Endothelial cell of umbilical vein (primary cell): ENCODE results near the gene PLA2G15. TPM values are rescaled to one million over a fixed set of nuclear protein-coding genes. Genes with fewer than 3 reads are reported as not detected.

Experiments used
- BruUV-seq: library from RNA; stranded (reverse); fragments of 400-500 nt; replicated peaks from 2 replicates; lab custom pipeline; 2021; lab: Mats Ljungman, UMichigan
- CTCF ChIA-PET: fragments of 300-600, 350-600 bp; sonication (Branson Sonifier 250); formaldehyde crosslinking; loops from one replicate; lab custom pipeline; 2021; ENCODE audit warnings: antibody characterized with exemption, inconsistent platforms; lab: Charles Lee
- POLR2A ChIA-PET: fragments of 300-600, 350-600 bp; sonication (Branson Sonifier 250); formaldehyde crosslinking; loops from one replicate; lab custom pipeline; 2021; ENCODE audit warnings: antibody characterized with exemption, inconsistent platforms; lab: Charles Lee
- DNase-seq: peaks from one replicate; pipeline ENCODE4 v3.0.0-alpha.2; 2011; ENCODE audit warnings: low read depth, low spot score
- FAIRE-seq: peaks from 2 replicates; lab custom pipeline; 2011; peaks lifted over from hg19 to GRCh38; lab: Jason Lieb, UNC
- H2AFZ ChIP-seq: 2 replicates; pipeline ENCODE4 v1.6.0; 2012; ENCODE audit warnings: low read depth, low read length, control low read depth, inconsistent platforms
- H3K27ac ChIP-seq: 2 replicates; pipeline ENCODE4 v1.5.1; 2011; ENCODE audit warnings: low read depth, mild to moderate bottlenecking, control low read depth, low read length, moderate library complexity; ENCODE audit not compliant: insufficient read depth
- H3K27me3 ChIP-seq, 2 experiments: 2 replicates each; pipeline versions ENCODE4 v1.6.0 to v1.6.1; 2011; ENCODE audit warnings: low read length in 2 of 2, mixed read lengths in 1 of 2; ENCODE audit not compliant: control insufficient read depth in 2 of 2, insufficient read depth in 2 of 2
- H3K36me3 ChIP-seq, 2 experiments: 2 replicates in 1 of 2; 3 replicates in 1 of 2; pipeline ENCODE4 v1.5.1; 2011; ENCODE audit warnings: low read length in 2 of 2, mild to moderate bottlenecking in 1 of 2, moderate library complexity in 1 of 2; ENCODE audit not compliant: control insufficient read depth in 2 of 2, insufficient read depth in 2 of 2; ENCODE audit errors: extremely low read depth in 1 of 2
- H3K4me1 ChIP-seq: 3 replicates; pipeline ENCODE4 v1.5.1; 2011; ENCODE audit warnings: mild to moderate bottlenecking, low read length; ENCODE audit not compliant: control insufficient read depth, insufficient read depth; ENCODE audit errors: extremely low read depth
- H3K4me2 ChIP-seq: 2 replicates; pipeline ENCODE4 v1.6.1; 2011; ENCODE audit warnings: low read length, control low read depth, mixed read lengths; ENCODE audit not compliant: insufficient read depth
- H3K4me3 ChIP-seq, 3 experiments: fragments of 200-600 bp in 1 of 3; sonication (generic), shearing (Covaris generic) in 1 of 3; replicated peaks in 1 of 3; 2 replicates each; pipeline ENCODE4 v1.5.1; 2011 to 2016; ENCODE audit warnings: control low read depth in 3 of 3, low read length in 3 of 3, mild to moderate bottlenecking in 2 of 3, inconsistent platforms in 1 of 3, low read depth in 1 of 3, moderate library complexity in 1 of 3; ENCODE audit not compliant: insufficient read depth in 1 of 3
- H3K79me2 ChIP-seq: 2 replicates; pipeline ENCODE4 v1.6.0; 2012; ENCODE audit warnings: low read length, inconsistent platforms; ENCODE audit not compliant: control insufficient read depth, insufficient read depth
- H3K9ac ChIP-seq: replicated peaks from 2 replicates; pipeline ENCODE3; 2011; ENCODE audit warnings: low read length, control low read depth; ENCODE audit not compliant: insufficient read depth; ENCODE audit errors: extremely low read depth
- H3K9me1 ChIP-seq: replicated peaks from 3 replicates; pipeline ENCODE4 v1.6.0; 2011; ENCODE audit warnings: mild to moderate bottlenecking, low read length; ENCODE audit not compliant: control insufficient read depth, insufficient read depth; ENCODE audit errors: extremely low read depth
- H3K9me3 ChIP-seq: replicated peaks from 2 replicates; pipeline ENCODE4 v1.5.1; 2012; ENCODE audit warnings: low read length, inconsistent platforms; ENCODE audit not compliant: control insufficient read depth, insufficient read depth
- H4K20me1 ChIP-seq: replicated peaks from 2 replicates; pipeline ENCODE3; 2011; ENCODE audit warnings: mild to moderate bottlenecking, low read length; ENCODE audit not compliant: control insufficient read depth, insufficient read depth; ENCODE audit errors: extremely low read depth
- CTCF ChIP-seq, 2 donors: IDR thresholded peaks; 1 replicate in 1 of 2; 2 replicates in 1 of 2; pipeline ENCODE4 v1.5.1; 2011; ENCODE audit warnings: low read length in 2 of 2, mild to moderate bottlenecking in 2 of 2, moderate library complexity in 2 of 2, control low read depth in 1 of 2, inconsistent platforms in 1 of 2, low read depth in 1 of 2; ENCODE audit not compliant: insufficient read depth in 1 of 2; ENCODE audit errors: extremely low read depth in 1 of 2
- EZH2 ChIP-seq: IDR thresholded peaks from 2 replicates; pipeline ENCODE4 v1.6.1; 2012; ENCODE audit warnings: borderline replicate concordance, low read depth, mild to moderate bottlenecking, moderate library complexity, low read length, inconsistent platforms; ENCODE audit not compliant: severe bottlenecking
- FOS ChIP-seq: IDR thresholded peaks from 2 replicates; pipeline ENCODE4 v1.6.1; 2011; ENCODE audit warnings: mild to moderate bottlenecking, low read length, moderate library complexity, borderline replicate concordance; ENCODE audit not compliant: insufficient read depth
- GATA2 ChIP-seq: IDR thresholded peaks from 2 replicates; pipeline ENCODE4 v1.7.0; 2011; ENCODE audit warnings: low read depth, mild to moderate bottlenecking, moderate library complexity, mixed read lengths, low read length; ENCODE audit not compliant: insufficient read length, insufficient read depth
- JUN ChIP-seq: IDR thresholded peaks from 2 replicates; pipeline ENCODE4 v1.6.1; 2011; ENCODE audit warnings: borderline replicate concordance, low read depth; ENCODE audit not compliant: insufficient read length, insufficient read depth
- MAX ChIP-seq: IDR thresholded peaks from 2 replicates; pipeline ENCODE4 v1.6.1; 2011; ENCODE audit not compliant: insufficient read depth, insufficient read length
- MYC ChIP-seq: IDR thresholded peaks from one replicate; pipeline ENCODE4 v1.6.1; 2011; ENCODE audit warnings: mild to moderate bottlenecking, low read depth, low read length
- POLR2AphosphoS5 ChIP-seq: IDR thresholded peaks from 2 replicates; pipeline ENCODE4 v1.6.1; 2012; ENCODE audit warnings: low read depth, mild to moderate bottlenecking, control low read depth, low read length, moderate library complexity; ENCODE audit not compliant: insufficient read depth
- dilution Hi-C: fragments of 300-500 bp; cut with MboI; formaldehyde crosslinking; loops from one replicate; pipeline ENCODE4 v1.15.0; 2019; ENCODE audit warnings: low sequenced_read_pairs; ENCODE audit not compliant: extremely low pct_ligation_motif_present
- intact Hi-C: fragments of 100-400 bp; cut with micrococcal nuclease; formaldehyde crosslinking; loops from one replicate; pipeline ENCODE4 v1.10.0; 2022
- polyA plus RNA-seq, 4 experiments: library from polyadenylated mRNA; depleted of rRNA in 3 of 4; stranded (reverse) in 3 of 4; unstranded in 1 of 4; fragments of >200 nt; gene quantifications; 2 replicates each; pipeline versions ENCODE4 v1.2.1 to v1.2.3, GENCODE V29; 2011 to 2012; ENCODE audit warnings: missing spikeins in 1 of 4
- total RNA-seq: library from RNA; stranded (reverse); gene quantifications from 2 replicates; pipeline ENCODE4 v1.2.3, GENCODE V29; 2021

PLA2G15 gene
- total and polyA plus RNA-seq, 2 donors (not counting 3 experiments of a cell fraction or from before 2014, with no cell fraction given) = 24.3 to 41.8 TPM

GRCh38 chr16:68279726-68280558 is 34.8 kb downstream of the PLA2G15 start:
- FAIRE-seq (no peak), DNase-seq (no peak)
- CTCF ChIA-PET = interaction anchor here (0.7 to 1.6 kb wide), 3 partner anchors 9 to 16 kb away, joined by 4 to 9 read pairs (median 4); partner anchors contain the start of gene SLC7A6
- dilution Hi-C loops = no loop called here
- Histone ChIP-seq H2AFZ (no peak overlapping the region), H4K20me1 (no peaks in the 10 kb centered on the region), H3K27me3 (no peaks in the 10 kb centered on the region), H3K4me1 (peaks cover 5% of the 10 kb centered on the region), H3K9ac (no peak overlapping the region), H3K9me1 (no peaks in the 10 kb centered on the region), H3K4me3 (no peak overlapping the region), H3K9me3 (no peaks in the 10 kb centered on the region), H3K27ac (no peak overlapping the region), H3K36me3 (peaks cover 4 to 7% of the 10 kb centered on the region in 2 experiments), H3K79me2 (peaks cover 37% of the 10 kb centered on the region), H3K4me2 (no peak overlapping the region)
- no peak for TF ChIP-seq POLR2AphosphoS5
- no peak for TF ChIP-seq EZH2
- TF ChIP-seq CTCF (IDR thresholded peaks at IDR 0.05; ENCODE audit: extremely low read depth in 1 of 2, insufficient read depth in 1 of 2, low read depth in 1 of 2, low read length in 2 of 2) = no peak
- no peak for TF ChIP-seq GATA2
- no peak for TF ChIP-seq JUN
- no peak for TF ChIP-seq MYC
- no peak for TF ChIP-seq FOS
- no peak for TF ChIP-seq MAX
- no TSS peak for BruUV-seq
- intact Hi-C loops = no loop called here
- POLR2A ChIA-PET = no interaction called here
